Fibroblast of upper back skin (primary cell): ENCODE measurements around the gene MEGF6.

Source experiments
- DNase-seq: peaks from one replicate; pipeline ENCODE4 v3.0.0-alpha.2; 2013

The MEGF6 gene

DNA sequence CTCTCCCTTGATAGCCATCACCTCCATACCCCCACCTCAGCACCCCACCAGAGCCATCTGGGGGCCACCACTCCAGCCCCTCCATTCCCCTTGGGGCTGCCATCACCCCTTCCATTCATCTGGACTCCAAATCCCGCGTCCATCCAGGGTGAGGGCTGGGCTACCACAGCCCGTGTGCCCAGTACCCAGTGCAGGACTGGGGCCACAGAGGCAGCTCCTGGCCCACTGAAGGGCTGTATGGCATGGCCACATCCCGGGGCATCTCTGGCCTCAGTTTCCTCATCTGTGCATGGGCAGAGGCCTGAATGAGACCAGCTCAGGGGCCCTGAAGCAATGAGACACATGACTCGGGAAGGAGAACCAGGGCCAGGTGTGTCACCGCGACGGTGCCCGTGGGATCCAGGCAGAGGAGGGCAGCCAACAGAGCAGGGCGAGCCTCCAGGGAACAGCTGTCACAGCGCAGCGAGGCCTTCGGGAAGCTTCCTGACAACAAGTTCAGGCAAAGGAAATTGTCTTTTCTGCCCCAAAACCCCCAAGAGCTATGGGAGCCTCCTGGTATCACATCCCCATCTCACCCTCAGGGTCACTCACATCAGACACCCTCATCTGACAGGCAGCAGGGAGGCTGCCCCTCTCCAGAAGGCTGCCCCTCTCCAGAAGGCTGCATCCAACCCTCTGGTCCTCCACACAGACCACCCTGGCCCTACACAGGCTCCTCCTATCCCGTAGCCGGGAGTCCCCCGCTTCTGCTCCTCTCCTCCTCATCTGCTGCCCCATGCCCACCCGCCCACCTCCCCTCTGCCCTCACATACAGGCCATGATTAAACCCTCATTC lies 76.3 kb downstream of the MEGF6 start:
- DNase-seq, result no peak

DNA sequence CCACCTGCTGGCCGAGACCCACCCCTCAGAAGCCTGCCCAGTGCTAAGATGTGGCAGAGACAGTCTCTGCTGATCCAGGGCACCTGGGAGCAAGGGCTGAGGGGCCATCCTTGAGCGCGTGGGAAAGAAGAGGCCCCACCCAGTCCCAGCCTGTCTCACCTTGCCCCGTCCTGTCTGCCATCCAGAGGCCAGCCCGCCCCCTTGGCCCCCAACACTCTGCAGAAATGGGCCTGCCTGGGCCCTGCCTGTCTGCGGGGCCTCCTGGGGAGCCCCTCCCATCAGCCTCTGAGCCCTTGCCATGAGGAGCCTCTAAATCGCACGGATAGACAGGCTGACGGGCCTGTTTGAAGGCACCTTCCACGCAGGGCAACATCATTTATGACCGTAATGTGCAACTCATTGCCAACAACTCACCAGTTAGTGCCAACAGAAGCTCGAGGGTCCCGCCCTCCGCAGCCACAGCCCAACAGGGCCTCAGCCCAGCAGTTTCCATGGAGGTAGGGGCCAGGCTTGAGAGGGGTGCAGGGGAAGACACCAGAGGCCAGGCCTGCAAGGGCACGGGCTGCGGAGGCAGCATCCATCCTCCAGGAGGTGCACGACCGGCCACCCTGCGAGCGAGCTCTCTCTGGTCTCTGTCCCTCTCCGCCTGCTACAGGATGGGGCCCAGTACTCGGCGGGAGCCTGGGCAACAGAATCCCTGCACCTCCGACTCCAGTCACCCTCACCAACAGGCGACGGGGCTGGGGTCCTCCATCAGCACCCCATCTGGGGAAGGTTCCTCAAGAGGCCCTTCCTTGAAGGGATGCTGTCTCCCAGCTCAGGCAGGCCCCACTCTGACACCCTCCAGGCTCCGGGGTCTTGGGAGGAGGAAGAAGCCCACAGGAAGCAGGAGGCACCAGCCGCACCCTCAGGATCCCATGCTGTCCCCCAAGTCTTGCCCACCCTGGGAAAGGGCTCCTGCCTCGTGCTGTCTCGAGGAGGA lies 78.0 kb downstream of the MEGF6 start:
- DNase-seq, result no peak

DNA sequence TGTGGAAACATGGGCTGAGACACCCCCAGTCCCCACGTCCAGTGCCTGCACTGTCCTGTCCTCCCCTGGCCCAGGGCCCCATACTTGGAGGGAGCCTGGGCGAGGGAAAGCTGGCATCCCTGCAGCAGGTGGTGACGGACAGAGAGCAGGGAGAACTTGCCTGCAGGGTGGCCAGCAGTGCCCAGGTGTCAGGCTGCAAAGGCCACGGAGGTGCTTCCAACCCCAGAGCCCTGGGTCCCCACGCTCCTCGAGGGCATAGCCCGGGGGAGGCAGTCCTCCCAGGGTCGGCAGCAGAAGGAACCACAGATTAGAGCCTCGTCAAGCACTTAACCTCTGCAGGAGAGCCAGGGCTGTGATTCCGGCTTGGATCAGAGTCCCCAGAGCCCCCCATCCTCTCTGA lies 79.4 kb downstream of the MEGF6 start:
- no peak for DNase-seq

DNA sequence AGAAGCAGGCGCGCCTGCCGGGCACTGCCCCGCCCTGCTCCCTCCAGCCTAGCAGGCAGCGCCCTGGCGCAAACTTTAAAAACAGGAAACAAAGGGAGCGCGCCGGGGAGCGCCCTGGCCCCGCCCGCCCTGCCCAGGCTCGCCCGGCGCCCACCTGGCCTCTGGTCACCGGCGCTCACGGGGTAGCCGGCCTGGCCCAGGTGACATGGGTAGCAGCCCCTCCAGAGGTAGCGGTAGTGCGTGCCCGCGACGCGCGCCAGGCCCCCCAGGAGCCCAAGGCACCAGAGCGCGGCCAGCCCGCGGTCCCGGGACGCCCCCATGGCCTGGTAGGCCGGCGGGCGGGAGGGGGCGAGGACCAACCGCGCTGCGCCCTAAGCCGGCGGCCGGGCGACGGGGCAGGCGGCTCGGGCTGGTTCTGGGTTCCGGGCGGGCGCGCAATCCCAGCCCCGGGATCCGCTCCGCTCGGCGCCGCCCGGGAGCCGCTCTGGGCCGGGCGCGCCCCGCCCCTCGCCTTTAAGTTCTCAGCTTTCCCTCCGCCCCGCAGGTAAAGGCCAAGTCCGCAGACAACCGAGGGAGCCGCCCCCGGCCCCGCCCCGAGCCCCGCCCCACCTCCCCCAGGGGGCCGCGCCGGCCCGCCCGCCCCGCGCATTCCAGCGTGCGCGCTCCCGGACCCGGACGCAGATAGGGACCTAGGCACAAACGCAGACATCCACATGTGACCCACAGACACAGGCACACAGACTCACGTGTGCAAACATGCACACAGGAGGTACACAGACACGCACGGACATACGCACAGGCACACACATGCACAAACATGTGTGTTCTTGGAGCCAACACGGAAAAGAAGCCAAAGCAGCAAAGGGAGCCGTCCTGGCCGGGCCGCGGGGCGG lies 80.1 kb downstream of the MEGF6 start:
- peak; percentile 59 for DNase-seq

DNA sequence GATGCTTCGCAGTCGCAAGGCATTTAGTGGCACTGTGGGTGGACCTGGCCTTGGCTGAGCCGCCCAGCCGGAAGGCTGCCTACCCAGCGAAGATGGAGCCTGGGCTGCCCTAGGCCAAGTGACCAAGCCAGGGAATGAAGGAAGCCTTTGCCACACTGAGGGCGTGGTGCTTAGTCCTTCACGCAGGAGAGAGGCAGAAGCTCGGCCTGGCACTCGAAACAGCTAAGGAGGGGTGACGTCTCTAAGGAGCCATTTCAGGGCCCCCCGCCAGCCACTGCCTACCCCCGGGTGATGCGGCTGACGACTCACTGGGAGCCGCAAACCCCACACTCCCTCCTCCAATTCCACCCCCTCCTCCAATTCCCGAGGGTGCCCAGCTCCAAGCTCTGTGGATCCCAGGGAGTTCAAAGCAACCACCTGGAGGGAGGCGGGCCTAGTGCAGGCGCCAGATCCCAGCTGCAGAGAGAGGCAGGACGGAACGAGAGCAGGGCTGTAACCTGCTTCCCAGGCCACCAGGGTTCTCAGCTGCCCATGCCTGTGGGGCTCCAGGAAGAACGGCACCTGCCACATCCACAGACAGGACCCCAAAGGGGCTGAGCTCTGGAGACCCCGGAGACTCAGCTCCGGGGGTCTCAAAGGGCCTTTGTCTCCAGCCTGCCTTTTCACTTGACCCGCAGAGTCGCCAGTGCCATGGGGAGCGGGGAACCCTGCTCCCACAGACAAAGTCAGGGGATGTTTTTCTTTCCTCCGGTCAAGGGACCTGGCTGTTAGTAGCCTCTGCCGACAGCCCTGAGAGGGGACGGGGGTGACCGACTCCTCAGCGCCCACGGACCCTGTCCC lies 81.0 kb downstream of the MEGF6 start:
- no peak for DNase-seq

DNA sequence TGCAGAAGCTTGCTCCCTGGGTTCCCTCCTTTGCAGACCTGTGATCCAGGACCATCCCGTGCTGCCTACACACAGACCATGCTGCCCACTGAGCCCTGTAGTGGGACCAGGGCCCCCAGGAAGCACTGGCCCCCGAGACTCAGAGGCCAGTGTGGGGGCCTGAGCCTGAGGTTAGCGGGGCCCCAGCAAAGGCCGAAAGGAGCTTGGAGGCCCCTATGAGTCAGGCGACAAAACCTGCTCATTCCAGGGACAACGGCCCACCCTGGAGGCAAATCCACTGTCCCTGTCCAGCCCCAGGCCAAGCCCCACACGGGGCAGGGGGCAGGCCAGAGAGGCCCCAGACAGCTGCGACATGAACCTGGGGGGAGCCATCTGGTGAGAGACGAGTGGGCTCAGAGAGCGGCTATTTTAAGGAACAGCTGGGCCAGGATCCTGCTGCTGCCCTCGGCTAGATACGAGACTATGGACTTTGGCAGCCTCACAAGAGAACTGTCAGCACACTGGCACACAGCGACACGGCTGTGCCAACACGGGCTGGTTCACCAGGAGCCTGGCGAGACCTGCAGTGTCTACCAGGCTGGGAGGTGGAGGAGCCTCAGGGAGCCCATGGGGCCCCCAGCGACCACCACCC lies 82.1 kb downstream of the MEGF6 start:
- no peak for DNase-seq

DNA sequence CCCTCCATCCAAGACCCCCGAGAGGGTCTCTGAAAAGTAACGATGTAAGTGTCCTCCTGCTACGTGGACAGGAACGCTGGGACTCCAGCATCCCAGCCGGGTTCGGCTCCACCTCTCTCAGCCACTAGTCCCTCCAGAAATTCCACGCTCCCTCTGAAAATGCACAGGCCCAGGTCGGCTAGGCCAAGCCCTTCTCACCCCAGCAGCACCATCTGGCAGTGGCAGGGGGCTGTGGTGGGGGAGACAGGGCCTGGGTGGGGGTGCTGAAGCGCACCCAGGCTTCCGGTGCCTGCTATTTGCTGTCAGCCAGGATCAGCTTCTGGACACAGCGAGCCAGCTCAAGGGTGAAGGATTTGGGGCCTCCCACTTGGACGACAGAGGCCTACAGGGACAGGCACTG lies 83.5 kb downstream of the MEGF6 start:
- DNase-seq, result no peak

DNA sequence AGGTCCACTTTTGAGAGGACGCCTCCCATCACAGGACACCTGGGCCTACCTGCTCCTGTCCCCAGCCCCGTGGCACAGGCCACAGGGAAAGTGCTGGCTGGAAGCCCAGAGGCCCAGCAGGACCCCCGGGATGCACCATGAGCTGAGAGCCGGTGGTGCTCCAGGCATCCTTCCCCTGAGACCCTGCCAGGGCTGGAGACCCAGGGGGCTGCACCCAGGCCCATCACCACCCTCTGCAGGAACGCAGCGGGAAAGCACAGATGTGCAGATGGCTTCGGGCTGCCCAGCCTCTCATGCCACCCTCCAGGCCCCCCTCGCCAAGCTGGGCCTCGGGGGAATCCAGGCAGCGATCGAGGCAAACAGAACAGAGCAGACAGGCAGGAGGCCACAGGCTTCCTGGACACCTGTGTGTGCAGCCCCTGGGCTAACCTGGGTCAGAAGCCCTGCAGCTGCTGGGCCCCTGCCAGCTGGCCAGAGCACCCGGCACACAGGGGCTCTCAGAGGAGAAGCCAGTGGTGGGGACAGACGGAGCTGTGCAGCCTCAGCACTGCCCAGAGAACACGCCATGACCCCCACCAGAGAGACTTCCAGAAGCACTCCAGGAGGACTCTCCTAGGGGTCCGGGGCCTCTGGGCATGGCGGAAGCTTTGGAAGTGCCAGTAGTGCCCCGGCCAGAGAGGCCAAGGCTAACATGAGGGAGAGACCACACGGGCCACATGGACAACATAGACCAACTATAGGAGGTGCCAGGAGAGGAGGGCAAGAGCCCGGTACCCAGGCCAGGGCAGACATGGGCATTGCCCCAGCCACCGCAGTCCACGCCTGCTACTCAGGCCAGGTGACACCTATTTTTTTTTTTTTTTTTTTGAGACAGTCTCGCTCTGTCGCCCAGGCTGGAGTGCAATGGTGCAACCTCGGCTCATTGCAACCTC lies 85.5 kb downstream of the MEGF6 start:
- DNase-seq, result no peak

DNA sequence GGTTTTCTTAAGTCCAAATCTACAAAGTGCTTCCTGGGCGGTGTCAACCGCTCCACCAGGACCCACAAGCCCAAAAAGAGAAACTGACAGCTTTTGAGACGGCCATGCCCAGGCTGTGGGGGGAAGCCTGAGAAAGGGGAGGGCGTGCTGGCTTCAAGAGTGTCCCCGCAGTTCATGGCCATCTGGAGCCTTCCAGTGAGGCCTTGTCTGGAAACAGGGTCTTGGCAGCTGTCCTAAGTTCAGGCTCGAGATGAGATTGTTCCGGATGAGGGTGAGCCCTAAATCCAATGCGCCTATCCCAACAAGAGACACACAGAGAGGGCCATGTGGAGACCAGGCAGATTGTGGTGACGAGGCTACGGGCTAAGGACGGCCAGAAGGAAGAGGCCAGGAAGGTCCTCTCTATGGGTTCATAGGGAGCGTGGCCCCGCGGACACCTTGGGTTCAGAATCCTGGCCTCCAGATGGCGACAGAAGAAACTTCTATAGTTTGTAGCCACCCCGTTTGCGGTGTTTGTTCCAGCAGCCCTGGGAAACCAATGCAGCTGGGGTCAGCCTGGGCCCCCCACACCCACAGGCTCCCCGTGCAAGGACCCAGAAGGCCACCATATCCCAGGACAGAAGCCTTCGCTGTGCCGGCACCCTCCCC lies 86.6 kb downstream of the MEGF6 start:
- no peak for DNase-seq

DNA sequence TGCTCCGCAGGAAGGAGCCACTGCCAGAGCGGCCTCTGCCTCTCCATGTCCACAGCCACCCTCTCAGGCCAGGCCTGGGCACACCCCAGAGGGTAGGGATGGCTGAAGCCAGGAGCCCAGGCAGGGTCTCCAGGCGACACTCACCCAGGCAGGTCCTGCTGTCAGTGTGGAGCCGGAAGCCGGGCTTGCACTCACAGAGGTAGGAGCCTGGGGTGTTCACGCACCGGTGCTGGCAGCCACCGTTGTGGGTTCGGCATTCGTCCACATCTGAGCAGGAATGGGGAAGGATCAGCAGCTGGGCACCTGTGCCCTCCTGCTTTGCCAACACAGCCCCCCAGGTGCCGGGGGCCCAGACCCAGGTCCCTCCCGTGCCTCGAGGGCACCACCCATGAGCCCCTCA lies 87.3 kb downstream of the MEGF6 start:
- DNase-seq, result no peak

DNA sequence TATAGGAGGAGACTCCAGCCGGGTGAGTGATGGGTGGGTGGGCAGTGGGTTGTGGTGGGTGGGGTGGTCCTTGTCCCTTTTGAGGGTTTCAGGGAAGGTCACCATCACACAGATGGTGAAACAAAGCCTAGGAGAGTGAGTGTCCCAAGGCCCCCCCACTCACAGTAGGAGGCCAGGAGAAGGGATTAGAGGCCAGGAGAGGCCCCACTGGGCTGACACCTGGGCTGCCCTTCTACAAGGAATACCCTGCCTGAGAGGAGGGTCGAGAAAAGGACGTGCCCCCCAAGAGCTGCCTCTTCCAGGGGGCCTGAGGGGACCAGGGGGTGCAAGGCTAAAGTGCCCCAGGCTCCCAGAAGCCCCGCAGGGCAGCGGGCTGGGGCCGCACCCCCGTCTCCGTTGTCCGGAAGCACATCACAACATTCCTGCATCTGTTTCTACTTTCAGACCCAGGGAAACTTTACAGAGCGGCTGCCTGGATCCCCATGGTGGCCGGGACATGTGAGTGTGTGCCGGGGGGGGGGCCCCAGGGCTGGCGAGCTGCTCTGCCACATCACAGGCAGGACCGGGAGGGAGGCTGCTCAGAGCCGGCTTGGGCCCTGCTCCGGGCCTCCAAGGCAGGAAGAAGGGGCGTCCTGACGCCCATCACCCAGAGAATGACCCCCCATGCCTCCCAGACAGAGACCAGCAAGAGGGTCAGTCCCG lies 88.6 kb downstream of the MEGF6 start:
- DNase-seq, result peak; percentile 86

DNA sequence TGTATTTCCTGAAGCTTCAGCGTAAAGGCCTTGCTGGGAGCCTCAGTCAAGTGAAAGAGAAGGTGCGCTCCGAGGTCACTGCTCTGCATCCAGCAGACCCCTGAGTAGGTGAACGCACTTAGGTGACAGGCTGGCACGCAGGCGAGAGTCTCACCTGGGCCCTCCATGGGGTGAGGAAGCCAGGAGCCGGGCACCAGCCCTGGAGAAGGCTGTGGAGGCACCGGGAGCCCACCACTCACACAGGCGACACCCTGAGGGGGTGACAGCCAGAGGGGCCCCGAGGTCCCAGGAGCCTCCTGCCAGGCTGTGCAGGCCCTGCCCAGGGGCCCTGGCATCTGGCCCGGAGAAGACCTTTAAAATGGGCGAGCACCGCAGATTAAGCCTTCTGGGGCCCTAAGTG lies 89.2 kb downstream of the MEGF6 start:
- DNase-seq, result no peak

DNA sequence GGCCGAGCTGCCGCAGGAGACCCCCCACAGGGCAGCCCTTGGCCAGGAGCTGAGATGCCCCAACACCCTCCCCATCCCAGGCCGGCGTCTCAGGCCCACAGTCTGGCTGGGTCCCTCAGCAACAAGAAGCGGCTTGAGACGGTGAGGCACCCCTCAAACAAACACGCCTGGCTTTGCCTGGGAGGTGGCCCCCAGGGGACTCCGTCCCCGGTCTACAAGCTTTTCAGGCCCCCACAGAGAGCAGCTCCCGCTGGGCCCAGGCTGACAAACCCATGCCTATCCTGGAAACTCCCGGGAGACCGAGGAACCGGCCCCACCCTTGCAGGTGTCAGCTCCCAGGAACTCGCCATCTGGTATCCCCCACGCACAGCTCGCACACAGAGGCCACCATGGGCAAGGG lies 89.9 kb downstream of the MEGF6 start:
- no peak for DNase-seq

DNA sequence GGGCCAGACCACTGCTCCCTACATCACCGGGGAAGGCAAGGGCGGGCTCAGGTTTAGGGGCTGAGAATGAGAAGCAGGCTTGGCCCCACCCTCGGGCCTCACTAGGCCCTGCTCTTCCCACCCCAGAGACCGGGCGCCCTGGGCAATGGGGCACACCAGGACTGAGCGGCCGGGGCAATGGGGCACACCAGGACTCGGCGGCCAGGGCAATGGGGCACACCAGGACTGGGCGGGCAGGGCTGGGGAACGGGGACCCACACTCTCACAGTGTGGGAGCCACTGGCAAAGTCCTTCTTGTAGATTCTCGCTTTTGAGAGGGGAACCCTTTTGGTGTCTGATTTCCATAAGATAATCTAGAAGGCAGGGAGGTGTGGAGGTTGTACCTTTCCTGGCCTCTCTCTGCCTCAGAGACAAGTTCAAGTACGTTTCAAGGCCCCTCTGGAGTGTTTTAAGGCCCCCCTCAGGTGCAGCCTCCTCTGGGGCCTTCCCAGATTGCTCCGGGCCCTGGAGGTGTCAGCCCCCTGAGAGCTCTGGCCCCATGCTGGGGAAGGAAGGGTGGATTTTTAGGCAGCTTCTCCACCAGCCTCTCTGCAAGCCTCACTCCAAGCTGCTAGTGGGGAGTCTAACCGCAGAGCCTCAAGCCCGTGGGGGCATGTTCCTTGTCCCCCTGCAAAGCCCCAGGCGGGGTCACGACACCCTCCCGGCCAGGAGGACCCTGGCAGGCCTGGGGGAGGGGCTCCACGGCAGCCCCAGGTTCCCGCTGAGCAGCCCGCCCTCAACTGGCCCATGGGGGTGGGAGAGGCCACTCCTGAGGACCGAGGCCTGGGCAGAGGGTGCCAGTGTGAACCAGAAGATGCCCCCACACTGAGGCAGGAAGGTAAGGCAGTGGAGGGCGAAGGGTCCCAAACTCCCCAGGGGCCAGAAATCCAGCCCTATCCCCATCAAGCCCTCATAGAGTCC lies 90.6 kb downstream of the MEGF6 start:
- no peak for DNase-seq

DNA sequence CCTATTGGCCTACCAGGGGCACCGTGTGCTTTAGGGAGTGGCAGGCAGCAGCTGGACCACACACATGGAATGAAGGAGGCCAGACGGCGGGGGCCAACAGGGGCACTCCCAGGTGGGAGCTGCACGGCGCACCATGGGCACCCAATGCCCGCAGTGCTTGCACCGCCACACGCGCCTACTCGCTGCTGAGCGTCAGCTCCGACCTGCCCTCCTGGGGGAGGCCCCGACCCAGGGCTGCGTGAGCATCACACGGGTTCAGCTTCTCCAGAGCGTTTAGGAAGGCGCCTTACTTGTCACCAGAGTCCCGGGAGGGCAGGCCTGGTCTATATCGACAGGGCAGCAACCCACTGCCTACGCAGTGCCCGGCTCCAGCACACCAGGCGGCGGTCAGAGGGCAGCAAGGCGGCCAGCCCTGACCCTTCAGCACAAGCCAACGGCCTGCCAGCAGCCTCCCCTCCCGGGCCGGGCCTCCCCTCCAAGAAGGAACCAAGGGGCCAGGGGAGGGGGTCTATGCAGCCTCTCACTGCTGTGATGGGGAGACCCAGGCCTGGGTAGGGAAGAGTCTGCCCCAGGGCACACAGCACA lies 91.9 kb downstream of the MEGF6 start:
- DNase-seq, result no peak

DNA sequence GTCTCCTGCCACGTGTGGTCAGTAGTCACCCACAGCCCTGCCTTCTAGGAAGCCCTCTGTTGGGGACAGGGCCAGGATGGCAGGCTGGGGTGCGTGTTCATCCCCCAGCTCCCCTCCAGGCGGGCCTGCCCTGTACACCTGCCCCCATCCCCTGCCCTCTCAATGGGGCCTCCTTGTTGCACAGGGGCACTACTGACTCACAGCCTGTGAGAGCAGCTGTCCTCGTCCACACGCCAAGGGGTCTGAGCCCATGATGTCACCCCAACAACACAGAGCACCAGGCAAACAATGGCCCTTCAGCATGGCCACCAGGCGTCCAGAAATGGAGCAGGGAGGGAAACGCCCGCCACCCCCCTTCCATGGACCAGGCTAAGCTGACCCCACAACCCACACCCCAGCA lies 92.6 kb downstream of the MEGF6 start:
- DNase-seq, result no peak

DNA sequence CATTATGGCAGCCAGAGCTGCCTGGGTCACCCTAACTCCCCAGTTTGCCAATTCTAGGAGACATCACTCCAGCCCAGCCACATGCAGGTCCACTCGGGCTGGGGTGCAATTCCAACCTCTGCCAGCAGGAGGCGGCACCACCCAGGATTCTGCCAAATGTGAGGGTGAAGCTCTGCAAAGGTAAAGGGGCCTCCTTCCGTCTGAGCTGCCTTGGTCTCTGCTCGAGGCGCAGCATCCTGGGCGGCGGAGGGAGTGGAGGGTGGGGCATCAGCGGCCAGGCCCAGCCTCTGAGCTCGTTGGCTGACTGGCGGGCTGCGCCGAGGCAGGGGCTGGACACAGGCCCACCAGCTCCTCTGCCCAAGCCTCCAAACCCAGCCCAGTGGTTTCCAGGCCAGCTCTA lies 93.1 kb downstream of the MEGF6 start:
- no peak for DNase-seq
